PC-3 (cell line): ENCODE results near the gene CEP104.

Experiments used
- EZH2 ChIP-seq: fragments of 300-600 bp; sonication (generic); IDR thresholded peaks from one replicate; pipeline ENCODE4 v1.6.1; 2017; ENCODE audit warnings: antibody characterized with exemption, mild to moderate bottlenecking, low read length; ENCODE audit not compliant: unreplicated experiment
- TF ChIP-seq, protein P1 (sequence below): fragments of 300-600 bp; sonication (generic); conservative IDR thresholded peaks from 2 replicates; pipeline ENCODE4 v1.5.1; 2017; ENCODE audit warnings: antibody characterized with exemption, low read depth, mild to moderate bottlenecking, low read length

DNA sequence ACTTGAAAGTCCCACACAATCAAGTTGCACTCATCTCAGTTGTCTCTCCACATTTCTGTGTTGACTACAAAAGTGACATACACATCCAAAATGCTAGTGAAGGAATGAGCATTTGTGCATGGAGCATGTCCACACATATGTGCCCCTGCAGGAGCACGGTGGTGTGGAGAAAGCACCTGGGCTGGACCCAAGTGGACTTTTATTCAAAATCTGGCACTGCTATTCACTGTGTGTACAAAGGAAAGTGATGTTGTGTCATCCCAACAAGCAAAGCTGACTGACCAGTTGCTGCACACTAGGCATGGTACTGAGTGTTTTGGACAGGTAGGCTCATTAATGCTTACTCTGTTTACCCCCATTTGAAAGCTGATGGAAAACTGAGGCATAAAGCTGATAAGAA, 19.3 kb downstream of the CEP104 start:
- TF ChIP-seq, protein P1, sequence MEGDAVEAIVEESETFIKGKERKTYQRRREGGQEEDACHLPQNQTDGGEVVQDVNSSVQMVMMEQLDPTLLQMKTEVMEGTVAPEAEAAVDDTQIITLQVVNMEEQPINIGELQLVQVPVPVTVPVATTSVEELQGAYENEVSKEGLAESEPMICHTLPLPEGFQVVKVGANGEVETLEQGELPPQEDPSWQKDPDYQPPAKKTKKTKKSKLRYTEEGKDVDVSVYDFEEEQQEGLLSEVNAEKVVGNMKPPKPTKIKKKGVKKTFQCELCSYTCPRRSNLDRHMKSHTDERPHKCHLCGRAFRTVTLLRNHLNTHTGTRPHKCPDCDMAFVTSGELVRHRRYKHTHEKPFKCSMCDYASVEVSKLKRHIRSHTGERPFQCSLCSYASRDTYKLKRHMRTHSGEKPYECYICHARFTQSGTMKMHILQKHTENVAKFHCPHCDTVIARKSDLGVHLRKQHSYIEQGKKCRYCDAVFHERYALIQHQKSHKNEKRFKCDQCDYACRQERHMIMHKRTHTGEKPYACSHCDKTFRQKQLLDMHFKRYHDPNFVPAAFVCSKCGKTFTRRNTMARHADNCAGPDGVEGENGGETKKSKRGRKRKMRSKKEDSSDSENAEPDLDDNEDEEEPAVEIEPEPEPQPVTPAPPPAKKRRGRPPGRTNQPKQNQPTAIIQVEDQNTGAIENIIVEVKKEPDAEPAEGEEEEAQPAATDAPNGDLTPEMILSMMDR = no peak
- no peak for TF ChIP-seq EZH2
